ENCODE results near the gene PGBD5.
"Not testable (repeated sequence)": the region's sequence is repeated elsewhere in the genome, so short reads cannot be mapped to it uniquely, and the experiment has no call there.

The PGBD5 gene

GRCh38 chr1:230414694-230415093, 11.4 kb downstream of the PGBD5 start:
- H3K9me3 ChIP-seq (ENCODE audit: control insufficient read depth, low read length): no peaks in the 10 kb centered on the region
- no peak for DNase-seq
- no peaks in the 10 kb centered on the region for H3K4me1 ChIP-seq (ENCODE audit: control insufficient read depth, insufficient read depth, low read length, poor library complexity, severe bottlenecking)
- no peak overlapping the region for H3K4me3 ChIP-seq (ENCODE audit: insufficient read depth, low read depth, low read length, poor library complexity, severe bottlenecking)
- no peak overlapping the region for H3K27ac ChIP-seq (ENCODE audit: insufficient read depth, low read length, poor library complexity, severe bottlenecking)
- no peaks in the 10 kb centered on the region for H3K27me3 ChIP-seq (replicated peaks; ENCODE audit: control insufficient read depth, insufficient read depth, low read length, poor library complexity, severe bottlenecking)
- no peaks in the 10 kb centered on the region for H3K36me3 ChIP-seq (ENCODE audit: control insufficient read depth, insufficient read depth, low read length)

DNA sequence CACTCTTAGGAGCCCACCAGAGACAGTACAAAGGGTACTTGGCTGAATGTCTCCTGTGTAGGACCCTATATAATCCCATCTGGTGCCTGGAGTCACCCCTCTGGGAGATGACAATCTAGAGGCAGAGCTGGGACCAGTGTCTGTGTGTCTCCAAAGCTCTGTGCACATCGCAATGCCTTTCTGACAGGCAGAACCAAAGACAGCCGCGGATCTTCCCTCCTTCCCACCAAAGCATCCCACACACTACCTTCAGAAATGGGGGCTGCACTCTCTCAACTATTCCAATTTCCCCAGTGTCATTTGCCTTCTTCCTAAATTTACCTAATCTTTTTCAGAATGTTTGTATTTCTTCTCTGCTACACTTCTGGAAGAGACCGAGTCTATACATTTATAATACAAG, 12.0 kb downstream of the PGBD5 start:
- no peak for DNase-seq
- H3K4me3 ChIP-seq (ENCODE audit: insufficient read depth, low read depth, low read length, poor library complexity, severe bottlenecking): no peak overlapping the region

DNA sequence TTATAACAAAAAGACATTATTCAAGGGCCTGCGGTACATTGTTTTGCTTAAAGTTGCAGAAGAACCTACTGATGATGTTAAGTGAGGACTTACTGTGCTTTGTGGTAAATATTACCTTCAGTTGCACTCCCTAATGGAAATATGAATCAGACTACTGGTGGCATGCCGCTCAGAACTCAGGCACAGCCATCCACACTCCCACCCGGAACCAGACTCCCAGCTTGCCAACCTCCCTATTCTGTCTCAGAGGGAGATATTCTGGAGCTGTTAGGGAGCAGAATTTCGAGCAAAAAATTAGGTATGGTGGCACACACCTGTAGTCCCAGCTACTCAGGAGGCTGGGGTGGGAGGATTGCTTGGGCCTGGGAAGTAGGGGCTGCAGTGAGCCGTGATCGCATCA, 13.1 kb downstream of the PGBD5 start:
- Histone ChIP-seq H3K27ac (ENCODE audit: insufficient read depth, low read length, poor library complexity, severe bottlenecking) (no peak overlapping the region), H3K36me3 (ENCODE audit: control insufficient read depth, insufficient read depth, low read length) (no peaks in the 10 kb centered on the region), H3K4me3 (ENCODE audit: insufficient read depth, low read depth, low read length, poor library complexity, severe bottlenecking) (no peak overlapping the region), H3K27me3 (replicated peaks; ENCODE audit: control insufficient read depth, insufficient read depth, low read length, poor library complexity, severe bottlenecking) (no peaks in the 10 kb centered on the region), H3K4me1 (ENCODE audit: control insufficient read depth, insufficient read depth, low read length, poor library complexity, severe bottlenecking) (no peaks in the 10 kb centered on the region), H3K9me3 (ENCODE audit: control insufficient read depth, low read length) (no peaks in the 10 kb centered on the region)
- DNase-seq: no peak

More for the DNA sequence above, 12.0 kb downstream of the PGBD5 start:
- H3K27ac ChIP-seq (ENCODE audit: insufficient read depth, low read length, poor library complexity, severe bottlenecking): no peak overlapping the region
- no peaks in the 10 kb centered on the region for H3K27me3 ChIP-seq (replicated peaks; ENCODE audit: control insufficient read depth, insufficient read depth, low read length, poor library complexity, severe bottlenecking)
- no peaks in the 10 kb centered on the region for H3K36me3 ChIP-seq (ENCODE audit: control insufficient read depth, insufficient read depth, low read length)
- H3K4me1 ChIP-seq (ENCODE audit: control insufficient read depth, insufficient read depth, low read length, poor library complexity, severe bottlenecking): no peaks in the 10 kb centered on the region
- no peaks in the 10 kb centered on the region for H3K9me3 ChIP-seq (ENCODE audit: control insufficient read depth, low read length)

DNA sequence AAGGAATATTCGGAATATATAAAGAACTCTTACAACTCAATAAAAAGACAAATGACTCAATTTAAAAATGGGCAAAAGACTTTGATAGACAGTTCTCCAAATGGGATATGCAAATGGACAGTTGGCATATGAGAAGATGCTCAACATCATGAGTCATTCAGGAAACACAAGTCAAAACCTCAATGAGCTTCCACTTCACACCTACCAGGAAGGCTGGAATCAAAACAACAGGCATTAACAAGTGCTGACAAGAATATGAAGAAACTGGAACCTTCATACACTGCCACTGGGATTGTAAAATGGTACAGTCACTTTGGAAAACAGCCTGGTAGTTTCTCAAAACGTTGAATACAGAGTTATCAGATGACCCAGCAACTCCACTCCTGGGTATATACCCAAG, 17.2 kb downstream of the PGBD5 start:
- no peak overlapping the region for H3K4me3 ChIP-seq (ENCODE audit: insufficient read depth, low read depth, low read length, poor library complexity, severe bottlenecking)
- H3K4me1 ChIP-seq (ENCODE audit: control insufficient read depth, insufficient read depth, low read length, poor library complexity, severe bottlenecking): no peaks in the 10 kb centered on the region
- no peaks in the 10 kb centered on the region for H3K9me3 ChIP-seq (ENCODE audit: control insufficient read depth, low read length)
- no peak overlapping the region for H3K27ac ChIP-seq (ENCODE audit: insufficient read depth, low read length, poor library complexity, severe bottlenecking)
- no peaks in the 10 kb centered on the region for H3K36me3 ChIP-seq (ENCODE audit: control insufficient read depth, insufficient read depth, low read length)
- no peaks in the 10 kb centered on the region for H3K27me3 ChIP-seq (replicated peaks; ENCODE audit: control insufficient read depth, insufficient read depth, low read length, poor library complexity, severe bottlenecking)
- DNase-seq: no peak

- H3K4me3 ChIP-seq (ENCODE audit: insufficient read depth, low read depth, low read length, poor library complexity, severe bottlenecking): no peak overlapping the region
- H3K4me1 ChIP-seq (ENCODE audit: control insufficient read depth, insufficient read depth, low read length, poor library complexity, severe bottlenecking): no peaks in the 10 kb centered on the region
- no peak for DNase-seq
- no peaks in the 10 kb centered on the region for H3K27me3 ChIP-seq (replicated peaks; ENCODE audit: control insufficient read depth, insufficient read depth, low read length, poor library complexity, severe bottlenecking)
- H3K36me3 ChIP-seq (ENCODE audit: control insufficient read depth, insufficient read depth, low read length): no peaks in the 10 kb centered on the region
- H3K27ac ChIP-seq (ENCODE audit: insufficient read depth, low read length, poor library complexity, severe bottlenecking): no peak overlapping the region
- no peaks in the 10 kb centered on the region for H3K9me3 ChIP-seq (ENCODE audit: control insufficient read depth, low read length)
Observed at GRCh38 chr1:230407351-230407750, 18.8 kb downstream of the PGBD5 start.

GRCh38 chr1:230406727-230407126, 19.4 kb downstream of the PGBD5 start:
- H3K4me3 ChIP-seq (ENCODE audit: insufficient read depth, low read depth, low read length, poor library complexity, severe bottlenecking); H3K36me3 ChIP-seq (ENCODE audit: control insufficient read depth, insufficient read depth, low read length); H3K4me1 ChIP-seq (ENCODE audit: control insufficient read depth, insufficient read depth, low read length, poor library complexity, severe bottlenecking); H3K9me3 ChIP-seq (ENCODE audit: control insufficient read depth, low read length); DNase-seq; H3K27ac ChIP-seq (ENCODE audit: insufficient read depth, low read length, poor library complexity, severe bottlenecking); H3K27me3 ChIP-seq (replicated peaks; ENCODE audit: control insufficient read depth, insufficient read depth, low read length, poor library complexity, severe bottlenecking): not testable (repeated sequence)

GRCh38 chr1:230403442-230403841, 22.7 kb downstream of the PGBD5 start:
- Histone ChIP-seq H3K4me1 (ENCODE audit: control insufficient read depth, insufficient read depth, low read length, poor library complexity, severe bottlenecking) (no peaks in the 10 kb centered on the region), H3K4me3 (ENCODE audit: insufficient read depth, low read depth, low read length, poor library complexity, severe bottlenecking) (no peak overlapping the region), H3K27me3 (replicated peaks; ENCODE audit: control insufficient read depth, insufficient read depth, low read length, poor library complexity, severe bottlenecking) (peaks cover 5% of the 10 kb centered on the region), H3K9me3 (ENCODE audit: control insufficient read depth, low read length) (no peaks in the 10 kb centered on the region), H3K27ac (ENCODE audit: insufficient read depth, low read length, poor library complexity, severe bottlenecking) (no peak overlapping the region), H3K36me3 (ENCODE audit: control insufficient read depth, insufficient read depth, low read length) (no peaks in the 10 kb centered on the region)
- DNase-seq: no peak

DNA sequence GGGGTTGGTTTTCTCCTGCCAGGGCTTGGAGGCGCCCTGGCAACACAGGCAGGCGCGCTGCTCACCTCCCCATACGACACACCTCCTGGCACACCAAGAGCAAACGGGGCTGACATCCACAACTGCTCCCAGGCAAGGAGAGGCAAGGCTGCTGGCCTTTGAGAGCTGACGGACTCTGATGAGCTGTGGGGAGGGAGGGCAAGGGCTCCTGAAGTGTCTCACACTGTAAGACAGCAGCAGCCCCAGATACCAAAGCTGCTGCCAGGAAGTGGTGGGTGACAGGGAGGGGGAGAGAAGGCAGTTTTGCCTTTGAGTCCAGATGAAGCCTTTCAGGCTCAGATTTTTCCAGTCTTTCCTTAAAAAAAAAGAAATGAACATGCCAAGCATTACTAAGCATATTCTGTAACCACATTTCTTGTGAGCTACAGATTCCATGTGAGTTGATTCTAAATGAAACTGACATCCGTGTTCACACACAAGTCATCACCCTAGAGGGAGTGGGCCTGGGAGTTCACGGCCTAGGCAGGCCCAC, 24.3 kb downstream of the PGBD5 start:
- no peaks in the 10 kb centered on the region for H3K9me3 ChIP-seq (ENCODE audit: control insufficient read depth, low read length)
- no peak overlapping the region for H3K27ac ChIP-seq (ENCODE audit: insufficient read depth, low read length, poor library complexity, severe bottlenecking)
- no peak overlapping the region for H3K4me3 ChIP-seq (ENCODE audit: insufficient read depth, low read depth, low read length, poor library complexity, severe bottlenecking)
- no peaks in the 10 kb centered on the region for H3K36me3 ChIP-seq (ENCODE audit: control insufficient read depth, insufficient read depth, low read length)
- no peak for DNase-seq
- peaks cover 5% of the 10 kb centered on the region for H3K27me3 ChIP-seq (replicated peaks; ENCODE audit: control insufficient read depth, insufficient read depth, low read length, poor library complexity, severe bottlenecking)
- no peaks in the 10 kb centered on the region for H3K4me1 ChIP-seq (ENCODE audit: control insufficient read depth, insufficient read depth, low read length, poor library complexity, severe bottlenecking)

GRCh38 chr1:230401101-230401500, 25.0 kb downstream of the PGBD5 start:
- Histone ChIP-seq H3K27ac (ENCODE audit: insufficient read depth, low read length, poor library complexity, severe bottlenecking) (no peak overlapping the region), H3K36me3 (ENCODE audit: control insufficient read depth, insufficient read depth, low read length) (no peaks in the 10 kb centered on the region), H3K4me3 (ENCODE audit: insufficient read depth, low read depth, low read length, poor library complexity, severe bottlenecking) (no peak overlapping the region), H3K4me1 (ENCODE audit: control insufficient read depth, insufficient read depth, low read length, poor library complexity, severe bottlenecking) (no peaks in the 10 kb centered on the region), H3K27me3 (replicated peaks; ENCODE audit: control insufficient read depth, insufficient read depth, low read length, poor library complexity, severe bottlenecking) (peaks cover 5% of the 10 kb centered on the region), H3K9me3 (ENCODE audit: control insufficient read depth, low read length) (no peaks in the 10 kb centered on the region)
- no peak for DNase-seq

GRCh38 chr1:230400007-230400344, 26.2 kb downstream of the PGBD5 start:
- Histone ChIP-seq H3K27me3 (replicated peaks; ENCODE audit: control insufficient read depth, insufficient read depth, low read length, poor library complexity, severe bottlenecking) (peaks cover 5% of the 10 kb centered on the region), H3K9me3 (ENCODE audit: control insufficient read depth, low read length) (no peaks in the 10 kb centered on the region), H3K4me3 (ENCODE audit: insufficient read depth, low read depth, low read length, poor library complexity, severe bottlenecking) (no peak overlapping the region), H3K4me1 (ENCODE audit: control insufficient read depth, insufficient read depth, low read length, poor library complexity, severe bottlenecking) (no peaks in the 10 kb centered on the region), H3K27ac (ENCODE audit: insufficient read depth, low read length, poor library complexity, severe bottlenecking) (no peak overlapping the region), H3K36me3 (ENCODE audit: control insufficient read depth, insufficient read depth, low read length) (no peaks in the 10 kb centered on the region)
- no peak for DNase-seq

Measured in effector memory CD4-positive, alpha-beta T cell (primary cell).